Progenitor cell of endocrine pancreas (in vitro differentiated cells): Measurements from ENCODE around the gene ULBP3. TPM values are rescaled to one million over a fixed set of nuclear protein-coding genes. Genes with fewer than 3 reads are reported as not detected.

Source experiments
- DNase-seq: peaks from one replicate; pipeline ENCODE4 v3.0.0; 2021; ENCODE audit warnings: low spot score; ENCODE audit not compliant: unreplicated experiment
- H3K27ac Mint-ChIP-seq: 2 replicates; pipeline ENCODE4 v1.8.0; 2021; ENCODE audit warnings: mild to moderate bottlenecking, moderate library complexity, mixed read lengths
- H3K27me3 Mint-ChIP-seq: 2 replicates; pipeline ENCODE4 v1.8.0; 2021; ENCODE audit warnings: mixed read lengths
- H3K36me3 Mint-ChIP-seq: 2 replicates; pipeline ENCODE4 v1.8.0; 2022; ENCODE audit warnings: mixed read lengths; ENCODE audit not compliant: insufficient read depth
- H3K4me1 Mint-ChIP-seq: 2 replicates; pipeline ENCODE4 v1.8.0; 2021; ENCODE audit warnings: low read depth, mixed read lengths
- H3K4me3 Mint-ChIP-seq: 2 replicates; pipeline ENCODE4 v1.8.0; 2021; ENCODE audit warnings: low read depth, mild to moderate bottlenecking, moderate library complexity, mixed read lengths
- H3K9me3 Mint-ChIP-seq: 2 replicates; pipeline ENCODE4 v1.8.0; 2021; ENCODE audit warnings: low read depth, mixed read lengths
- total RNA-seq: library from RNA; stranded (reverse); gene quantifications from 2 replicates; pipeline ENCODE4 v1.2.1, GENCODE V29; 2021
- TF ChIP-seq, protein P1 (sequence below): fragments of 200-600 bp; sonication (generic); IDR thresholded peaks from one replicate; pipeline ENCODE4 v1.5.0; 2021; ENCODE audit warnings: antibody characterized with exemption, mild to moderate bottlenecking; ENCODE audit not compliant: unreplicated experiment

Gene ULBP3
- total RNA-seq, 1 donor from 2014 or later = 16.2 TPM

GRCh38 chr6:150044621-150045145, 24.2 kb downstream of the ULBP3 start:
- TF ChIP-seq, protein P1, sequence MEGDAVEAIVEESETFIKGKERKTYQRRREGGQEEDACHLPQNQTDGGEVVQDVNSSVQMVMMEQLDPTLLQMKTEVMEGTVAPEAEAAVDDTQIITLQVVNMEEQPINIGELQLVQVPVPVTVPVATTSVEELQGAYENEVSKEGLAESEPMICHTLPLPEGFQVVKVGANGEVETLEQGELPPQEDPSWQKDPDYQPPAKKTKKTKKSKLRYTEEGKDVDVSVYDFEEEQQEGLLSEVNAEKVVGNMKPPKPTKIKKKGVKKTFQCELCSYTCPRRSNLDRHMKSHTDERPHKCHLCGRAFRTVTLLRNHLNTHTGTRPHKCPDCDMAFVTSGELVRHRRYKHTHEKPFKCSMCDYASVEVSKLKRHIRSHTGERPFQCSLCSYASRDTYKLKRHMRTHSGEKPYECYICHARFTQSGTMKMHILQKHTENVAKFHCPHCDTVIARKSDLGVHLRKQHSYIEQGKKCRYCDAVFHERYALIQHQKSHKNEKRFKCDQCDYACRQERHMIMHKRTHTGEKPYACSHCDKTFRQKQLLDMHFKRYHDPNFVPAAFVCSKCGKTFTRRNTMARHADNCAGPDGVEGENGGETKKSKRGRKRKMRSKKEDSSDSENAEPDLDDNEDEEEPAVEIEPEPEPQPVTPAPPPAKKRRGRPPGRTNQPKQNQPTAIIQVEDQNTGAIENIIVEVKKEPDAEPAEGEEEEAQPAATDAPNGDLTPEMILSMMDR = no peak
- H3K36me3 Mint-ChIP-seq = no peaks in the 10 kb centered on the region
- no peak overlapping the region for H3K27ac Mint-ChIP-seq
- peaks cover 73% of the 10 kb centered on the region for H3K27me3 Mint-ChIP-seq
- DNase-seq = no peak
- no peaks in the 10 kb centered on the region for H3K9me3 Mint-ChIP-seq
- no peaks in the 10 kb centered on the region for H3K4me1 Mint-ChIP-seq
- no peak overlapping the region for H3K4me3 Mint-ChIP-seq

DNA sequence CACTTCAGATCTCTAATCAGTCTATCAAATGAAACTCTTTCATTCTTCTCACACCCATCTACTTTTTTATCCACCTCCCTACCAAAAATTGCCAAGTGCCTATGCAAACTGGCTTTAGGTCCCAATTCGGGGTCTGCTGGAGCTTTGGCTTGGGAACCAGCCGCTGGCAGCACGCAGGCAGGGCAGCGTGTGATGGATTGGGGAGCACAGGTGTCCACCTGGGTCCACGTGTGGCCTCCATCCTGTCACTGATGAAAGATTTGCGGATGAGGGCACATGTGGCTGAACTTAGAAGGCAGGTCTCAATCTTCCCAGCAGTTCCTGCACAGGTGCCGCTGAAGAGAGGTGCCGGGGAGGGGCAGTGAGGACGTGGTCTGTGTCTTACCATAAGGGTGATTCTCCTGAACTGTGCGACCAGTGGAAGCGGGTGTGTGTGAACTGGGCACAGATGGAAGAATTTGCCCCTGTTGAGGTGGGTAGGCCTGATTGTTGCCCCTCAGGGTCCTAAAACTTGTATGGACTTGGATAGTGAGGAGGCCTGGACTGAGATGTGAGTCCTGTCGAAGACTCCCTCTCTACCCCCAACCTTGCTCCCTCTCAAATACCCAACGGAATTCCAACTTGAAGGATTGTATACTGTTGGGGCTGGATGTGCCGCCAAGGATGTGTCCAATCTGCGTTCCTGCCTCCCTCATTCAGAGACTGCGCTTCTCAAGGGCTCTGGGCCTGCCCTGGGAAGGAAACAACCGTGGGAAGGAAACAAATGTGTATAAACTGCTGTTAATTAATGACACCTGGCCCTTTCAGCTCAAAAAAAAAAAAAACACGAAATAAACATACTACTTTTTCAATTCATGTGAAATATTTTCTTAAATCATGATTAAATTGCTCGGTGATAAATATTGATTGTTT, 25.2 kb downstream of the ULBP3 start:
- no peak overlapping the region for H3K4me3 Mint-ChIP-seq
- peaks cover 82% of the 10 kb centered on the region for H3K27me3 Mint-ChIP-seq
- TF ChIP-seq, protein P1 = no peak
- no peaks in the 10 kb centered on the region for H3K9me3 Mint-ChIP-seq
- H3K4me1 Mint-ChIP-seq = no peaks in the 10 kb centered on the region
- DNase-seq = no peak
- H3K36me3 Mint-ChIP-seq = no peaks in the 10 kb centered on the region
- H3K27ac Mint-ChIP-seq = no peak overlapping the region

- no peaks in the 10 kb centered on the region for H3K9me3 Mint-ChIP-seq
- H3K4me1 Mint-ChIP-seq = peaks cover 2% of the 10 kb centered on the region
- H3K27ac Mint-ChIP-seq = no peak overlapping the region
- DNase-seq = no peak
- H3K4me3 Mint-ChIP-seq = no peak overlapping the region
- TF ChIP-seq, protein P1 = no peak
- H3K27me3 Mint-ChIP-seq = peaks cover 86% of the 10 kb centered on the region
- no peaks in the 10 kb centered on the region for H3K36me3 Mint-ChIP-seq
Observed at GRCh38 chr6:150043096-150043495, 25.8 kb downstream of the ULBP3 start.

DNA sequence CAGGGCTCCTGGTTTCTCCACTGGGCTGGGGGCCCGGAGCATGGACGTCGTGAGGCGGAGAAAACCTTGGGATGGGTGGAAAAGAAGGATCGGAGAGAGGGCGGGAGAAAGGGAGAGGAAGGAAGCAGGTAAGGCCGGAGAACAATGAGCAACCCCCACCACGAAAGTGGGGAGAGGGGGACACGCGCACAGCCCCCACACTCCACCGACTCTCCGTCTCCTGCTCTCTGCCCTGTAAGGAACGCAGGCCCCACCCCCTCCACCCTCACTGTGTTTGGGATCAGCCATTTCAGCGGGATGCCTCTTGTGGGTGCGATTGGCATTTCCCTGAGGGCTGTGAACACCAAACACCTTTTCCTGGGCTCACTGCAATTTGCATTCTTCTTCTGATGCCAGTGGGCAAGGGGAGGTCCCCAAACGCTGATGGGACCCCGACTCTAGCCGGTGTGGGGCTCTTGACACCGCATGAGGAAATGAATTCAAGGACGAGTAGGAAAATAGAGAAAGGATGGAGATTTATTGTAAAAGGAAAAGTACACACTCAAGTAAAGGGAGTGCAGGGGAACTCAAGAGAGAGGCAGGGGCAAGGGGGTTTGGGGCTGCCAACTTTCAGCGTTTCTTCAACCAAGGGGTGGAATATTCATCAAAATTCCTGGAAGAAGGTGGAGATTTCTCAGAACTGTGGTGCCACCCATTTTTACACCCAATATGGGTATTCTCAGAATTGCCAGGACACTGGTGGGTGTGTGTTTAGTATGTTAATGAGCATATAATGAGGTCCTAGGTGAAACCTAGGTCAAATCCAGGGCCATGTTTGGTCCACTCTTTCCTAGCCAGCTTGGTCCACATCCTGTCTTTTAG, 30.5 kb downstream of the ULBP3 start:
- peak overlapping the region; percentile 6 for H3K4me3 Mint-ChIP-seq
- H3K9me3 Mint-ChIP-seq = no peaks in the 10 kb centered on the region
- DNase-seq = no peak
- H3K36me3 Mint-ChIP-seq = no peaks in the 10 kb centered on the region
- peaks cover 99% of the 10 kb centered on the region for H3K27me3 Mint-ChIP-seq
- H3K4me1 Mint-ChIP-seq = peaks cover 5% of the 10 kb centered on the region
- TF ChIP-seq, protein P1 = peak; percentile 10
- H3K27ac Mint-ChIP-seq = no peak overlapping the region

- Mint-ChIP-seq H3K9me3 (no peaks in the 10 kb centered on the region), H3K27ac (no peak overlapping the region), H3K36me3 (no peaks in the 10 kb centered on the region), H3K4me3 (peak overlapping the region; percentile 36), H3K27me3 (peaks cover 100% of the 10 kb centered on the region), H3K4me1 (peaks cover 5% of the 10 kb centered on the region)
- no peak for DNase-seq
- TF ChIP-seq, protein P1 = no peak
Observed at GRCh38 chr6:150037526-150038201, 31.3 kb downstream of the ULBP3 start.
